CD14-positive monocyte (primary cell): ENCODE data around the gene TRIM60. TPM values are rescaled to one million over a fixed set of nuclear protein-coding genes. Genes with fewer than 3 reads are reported as not detected.
"Not testable (repeated sequence)": the region's sequence is repeated elsewhere in the genome, so short reads cannot be mapped to it uniquely, and the experiment has no call there.

ENCODE experiments used
- DNase-seq, 3 donors: peaks; one replicate each; pipeline ENCODE4 v3.0.0-alpha.2; 2011 to 2022
- H2AFZ ChIP-seq: 2 replicates; pipeline ENCODE4 v1.6.0; 2012; ENCODE audit warnings: mild to moderate bottlenecking, low read depth, low read length, inconsistent platforms; ENCODE audit not compliant: insufficient read depth, poor library complexity, severe bottlenecking
- H3K27ac ChIP-seq, 2 donors: 1 replicate in 1 of 2; 2 replicates in 1 of 2; pipeline ENCODE4 v1.5.1; 2012 to 2013; ENCODE audit warnings: low read length in 2 of 2, control low read depth in 1 of 2, inconsistent platforms in 1 of 2, low read depth in 1 of 2, mild to moderate bottlenecking in 1 of 2
- H3K27me3 ChIP-seq, 2 donors: one replicate each; pipeline versions ENCODE4 v1.6.0 to v1.6.1; 2011 to 2013; ENCODE audit warnings: low read length in 2 of 2; ENCODE audit not compliant: control insufficient read depth in 2 of 2, insufficient read depth in 2 of 2
- H3K36me3 ChIP-seq, 2 donors: replicated peaks in 1 of 2; 1 replicate in 1 of 2; 2 replicates in 1 of 2; pipeline versions ENCODE4 v1.5.1 to v1.6.1; 2012 to 2013; ENCODE audit warnings: low read length in 2 of 2, control low read depth in 1 of 2, inconsistent platforms in 1 of 2, mild to moderate bottlenecking in 1 of 2; ENCODE audit not compliant: insufficient read depth in 2 of 2, control insufficient read depth in 1 of 2
- H3K4me1 ChIP-seq, 2 donors: 1 replicate in 1 of 2; 2 replicates in 1 of 2; pipeline versions ENCODE4 v1.5.1 to v1.6.1; 2012 to 2013; ENCODE audit warnings: low read length in 2 of 2, control low read depth in 1 of 2, inconsistent platforms in 1 of 2, mild to moderate bottlenecking in 1 of 2, moderate library complexity in 1 of 2; ENCODE audit not compliant: insufficient read depth in 2 of 2, control insufficient read depth in 1 of 2
- H3K4me2 ChIP-seq: replicated peaks from 2 replicates; pipeline ENCODE3; 2012; ENCODE audit warnings: low read length, moderate library complexity, mild to moderate bottlenecking; ENCODE audit not compliant: poor library complexity, severe bottlenecking; ENCODE audit errors: extremely low read depth
- H3K4me3 ChIP-seq, 3 experiments: fragments of 200-600 bp in 1 of 3; sonication (generic) in 1 of 3; replicated peaks in 1 of 3; 1 replicate in 2 of 3; 2 replicates in 1 of 3; pipeline ENCODE4 v1.5.1; 2011 to 2013; ENCODE audit warnings: low read length in 3 of 3, mild to moderate bottlenecking in 3 of 3, control low read depth in 2 of 3, low read depth in 2 of 3, inconsistent platforms in 1 of 3, moderate library complexity in 1 of 3
- H3K79me2 ChIP-seq: 2 replicates; pipeline ENCODE4 v1.6.0; 2012; ENCODE audit warnings: mild to moderate bottlenecking, control low read depth, inconsistent platforms, low read length, moderate library complexity; ENCODE audit not compliant: insufficient read depth
- H3K9ac ChIP-seq: 2 replicates; pipeline ENCODE4 v1.6.0; 2017; ENCODE audit warnings: low read length, mild to moderate bottlenecking; ENCODE audit not compliant: insufficient read depth, poor library complexity, severe bottlenecking
- H3K9me3 ChIP-seq, 2 donors: replicated peaks in 1 of 2; 1 replicate in 1 of 2; 2 replicates in 1 of 2; pipeline versions ENCODE4 v1.5.1 to v1.6.1; 2012 to 2013; ENCODE audit warnings: low read length in 2 of 2, control low read depth in 1 of 2; ENCODE audit not compliant: control insufficient read depth in 1 of 2, insufficient read depth in 1 of 2
- H4K20me1 ChIP-seq: 2 replicates; pipeline ENCODE4 v1.6.0; 2012; ENCODE audit warnings: mild to moderate bottlenecking, low read length, control low read depth, moderate library complexity; ENCODE audit not compliant: insufficient read depth
- H3K27ac Mint-ChIP-seq, 7 donors: one replicate each; pipeline ENCODE4 v1.8.0; 2020; ENCODE audit warnings: mild to moderate bottlenecking in 7 of 7, mixed read lengths in 7 of 7, moderate library complexity in 6 of 7, inconsistent platforms in 2 of 7
- H3K27me3 Mint-ChIP-seq, 3 donors: one replicate each; pipeline ENCODE4 v1.8.0; 2021 to 2022; ENCODE audit warnings: low read depth in 3 of 3, mild to moderate bottlenecking in 3 of 3, mixed read lengths in 3 of 3, moderate library complexity in 3 of 3, inconsistent platforms in 1 of 3
- H3K36me3 Mint-ChIP-seq, 2 donors: one replicate each; pipeline ENCODE4 v1.8.0; 2020; ENCODE audit warnings: mixed read lengths in 2 of 2, inconsistent platforms in 1 of 2, mild to moderate bottlenecking in 1 of 2
- H3K4me1 Mint-ChIP-seq: one replicate; pipeline ENCODE4 v1.8.0; 2020; ENCODE audit warnings: mild to moderate bottlenecking, mixed read lengths
- H3K4me3 Mint-ChIP-seq, 2 donors: one replicate each; pipeline ENCODE4 v1.8.0; 2020; ENCODE audit warnings: mild to moderate bottlenecking in 2 of 2, mixed read lengths in 2 of 2, moderate library complexity in 1 of 2
- H3K9me3 Mint-ChIP-seq, 7 donors: one replicate each; pipeline ENCODE4 v1.8.0; 2020 to 2022; ENCODE audit warnings: mixed read lengths in 7 of 7, mild to moderate bottlenecking in 6 of 7, moderate library complexity in 6 of 7, inconsistent platforms in 2 of 7
- WGBS: methylation state at CpG from one replicate; pipeline ENCODE4 v1.1.5; 2013; ENCODE audit warnings: missing lambda C conversion rate; ENCODE audit not compliant: insufficient coverage; 5-methylcytosine and 5-hydroxymethylcytosine counted together
- intact Hi-C, 2 donors: fragments of 100-400 bp; cut with micrococcal nuclease; formaldehyde crosslinking; loops; one replicate each; pipeline versions ENCODE4 v1.15.0 to v1.15.1; 2023
- polyA plus RNA-seq, 3 donors: library from polyadenylated mRNA; depleted of rRNA in 1 of 3; unstranded in 2 of 3; stranded (reverse) in 1 of 3; fragments of 300-500 nt in 2 of 3; fragments of >200 nt in 1 of 3; fragmentation: Illumina TruSeq in 2 of 3; gene quantifications; 1 replicate in 2 of 3; 2 replicates in 1 of 3; pipeline ENCODE4 v1.2.3, GENCODE V29; 2012 to 2021
- TF ChIP-seq, protein P1 (sequence below): fragments of 200-600 bp; IDR thresholded peaks from one replicate; pipeline ENCODE4 v1.8.0; 2022; ENCODE audit warnings: antibody characterized with exemption, mild to moderate bottlenecking

Gene TRIM60
- polyA plus RNA-seq, 3 donors = not detected

DNA sequence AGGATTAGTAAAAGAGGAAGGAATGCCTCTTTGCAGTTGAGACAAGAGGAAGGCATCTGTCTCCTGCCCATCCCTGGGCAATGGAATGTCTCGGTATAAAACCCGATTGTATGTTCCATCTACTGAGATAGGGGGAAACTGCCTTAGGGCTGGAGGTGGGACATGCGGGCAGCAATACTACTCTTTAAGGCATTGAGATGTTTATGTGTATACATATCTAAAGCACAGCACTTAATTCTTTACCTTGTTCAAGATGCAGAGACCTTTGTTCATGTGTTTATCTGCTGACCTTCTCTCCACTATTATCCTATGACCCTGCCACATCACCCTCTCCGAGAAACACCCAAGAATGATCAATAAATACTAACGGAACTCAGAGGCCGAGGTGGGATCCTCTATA is 35.7 kb upstream of the TRIM60 start:
- H3K4me1 ChIP-seq, H3K27me3 Mint-ChIP-seq, H4K20me1 ChIP-seq, H3K27ac Mint-ChIP-seq, H2AFZ ChIP-seq, H3K4me3 ChIP-seq, H3K27me3 ChIP-seq, DNase-seq, H3K4me1 Mint-ChIP-seq, H3K27ac ChIP-seq, H3K4me2 ChIP-seq, H3K9me3 ChIP-seq, H3K9me3 Mint-ChIP-seq, H3K9ac ChIP-seq, H3K4me3 Mint-ChIP-seq, intact Hi-C loops, H3K79me2 ChIP-seq, H3K36me3 Mint-ChIP-seq, H3K36me3 ChIP-seq: not testable (repeated sequence)
- no CpG with 5 or more reads among the region's 6 CpGs for WGBS

DNA sequence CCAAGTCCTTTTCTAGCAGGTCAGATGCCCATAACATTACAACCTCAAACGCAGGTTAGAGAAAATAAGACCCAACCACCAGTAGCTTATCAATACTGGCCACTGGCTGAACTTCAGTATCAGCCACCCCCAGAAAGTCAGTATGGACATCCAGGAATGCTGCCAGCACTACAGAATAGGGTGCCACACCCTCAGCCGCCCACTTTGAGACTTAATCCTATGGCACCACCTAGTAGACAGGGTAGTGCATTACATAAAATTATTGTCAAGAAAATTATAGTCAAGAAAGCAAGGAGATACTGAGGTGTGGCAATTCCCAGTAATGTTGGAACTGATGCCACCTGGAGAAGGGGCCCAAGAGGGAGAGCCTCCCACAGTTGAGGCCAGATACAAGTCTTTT is 34.5 kb upstream of the TRIM60 start:
- intact Hi-C loops = no loop called here
- no peaks in the 10 kb centered on the region for H3K36me3 ChIP-seq
- H3K9ac ChIP-seq = no peak overlapping the region
- H3K4me3 ChIP-seq = no peak overlapping the region
- no peak for DNase-seq
- no peak overlapping the region for H3K4me2 ChIP-seq
- no peaks in the 10 kb centered on the region for H4K20me1 ChIP-seq
- Mint-ChIP-seq H3K36me3 (no peaks in the 10 kb centered on the region), H3K27ac (no peak overlapping the region), H3K27me3 (peaks cover 4 to 10% (median 8%) of the 10 kb centered on the region in 3 donors), H3K4me1 (no peaks in the 10 kb centered on the region), H3K4me3 (no peak overlapping the region), H3K9me3 (no peaks in the 10 kb centered on the region)
- H3K4me1 ChIP-seq = no peaks in the 10 kb centered on the region
- H2AFZ ChIP-seq = no peak overlapping the region
- no peaks in the 10 kb centered on the region for H3K27me3 ChIP-seq
- no peak overlapping the region for H3K27ac ChIP-seq
- H3K79me2 ChIP-seq = no peaks in the 10 kb centered on the region
- H3K9me3 ChIP-seq = no peaks in the 10 kb centered on the region
- 91% methylated on average over 1 of the region's 2 CpGs for WGBS
- TF ChIP-seq, protein P1, sequence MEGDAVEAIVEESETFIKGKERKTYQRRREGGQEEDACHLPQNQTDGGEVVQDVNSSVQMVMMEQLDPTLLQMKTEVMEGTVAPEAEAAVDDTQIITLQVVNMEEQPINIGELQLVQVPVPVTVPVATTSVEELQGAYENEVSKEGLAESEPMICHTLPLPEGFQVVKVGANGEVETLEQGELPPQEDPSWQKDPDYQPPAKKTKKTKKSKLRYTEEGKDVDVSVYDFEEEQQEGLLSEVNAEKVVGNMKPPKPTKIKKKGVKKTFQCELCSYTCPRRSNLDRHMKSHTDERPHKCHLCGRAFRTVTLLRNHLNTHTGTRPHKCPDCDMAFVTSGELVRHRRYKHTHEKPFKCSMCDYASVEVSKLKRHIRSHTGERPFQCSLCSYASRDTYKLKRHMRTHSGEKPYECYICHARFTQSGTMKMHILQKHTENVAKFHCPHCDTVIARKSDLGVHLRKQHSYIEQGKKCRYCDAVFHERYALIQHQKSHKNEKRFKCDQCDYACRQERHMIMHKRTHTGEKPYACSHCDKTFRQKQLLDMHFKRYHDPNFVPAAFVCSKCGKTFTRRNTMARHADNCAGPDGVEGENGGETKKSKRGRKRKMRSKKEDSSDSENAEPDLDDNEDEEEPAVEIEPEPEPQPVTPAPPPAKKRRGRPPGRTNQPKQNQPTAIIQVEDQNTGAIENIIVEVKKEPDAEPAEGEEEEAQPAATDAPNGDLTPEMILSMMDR = no peak
